C4-2B (cell line): ENCODE data around the gene SLAMF8.

Experiments used
- CTCF ChIP-seq: fragments of 450-650 bp; conservative IDR thresholded peaks from 2 replicates; pipeline ENCODE4 v1.5.1; 2017; ENCODE audit warnings: mild to moderate bottlenecking
- ZFX ChIP-seq: fragments of 450-650 bp; IDR thresholded peaks from 2 replicates; pipeline ENCODE4 v1.6.1; 2017

- no peak for TF ChIP-seq CTCF
- no peak for TF ChIP-seq ZFX
These were observed 42.9 kb downstream of the SLAMF8 start for GRCh38 chr1:159869607-159870006.
